Ovary (tissue), 9 donors: ENCODE measurements around the gene ABHD15. TPM values are rescaled to one million over a fixed set of nuclear protein-coding genes. Genes with fewer than 3 reads are reported as not detected.

Source experiments
- DNase-seq, 5 donors: peaks; one replicate each; pipeline ENCODE4 v3.0.0-alpha.2; 2019 to 2020
- H3K27ac ChIP-seq, 2 donors: fragments of 200-600 bp; one replicate each; pipeline versions ENCODE4 v1.5.1 to v1.8.0; 2019 to 2022
- H3K27me3 ChIP-seq: fragments of 200-600 bp; one replicate; pipeline ENCODE4 v1.8.0; 2022
- H3K36me3 ChIP-seq: fragments of 200-600 bp; sonication (generic); one replicate; pipeline ENCODE4 v1.5.1; 2019
- H3K4me1 ChIP-seq: one replicate; pipeline ENCODE4 v1.8.1; 2013; ENCODE audit warnings: mild to moderate bottlenecking, moderate library complexity; ENCODE audit not compliant: insufficient read depth
- H3K4me3 ChIP-seq: fragments of 200-600 bp; sonication (generic); one replicate; pipeline ENCODE4 v1.5.1; 2017
- H3K9me3 ChIP-seq, 2 donors: fragments of 200-600 bp in 1 of 2; sonication (generic) in 1 of 2; one replicate each; pipeline versions ENCODE4 v1.5.1 to v1.8.1; 2013 to 2019; ENCODE audit warnings: mild to moderate bottlenecking in 1 of 2, moderate library complexity in 1 of 2
- CTCF ChIP-seq, 3 donors: fragments of 450-650 bp in 2 of 3; fragments of 200-600 bp in 1 of 3; IDR thresholded peaks; one replicate each; pipeline versions ENCODE4 v1.5.1 to v1.8.0; 2016 to 2022; ENCODE audit warnings: antibody characterized with exemption in 3 of 3, mild to moderate bottlenecking in 1 of 3
- EP300 ChIP-seq: sonication (generic); formaldehyde crosslinking; IDR thresholded peaks from one replicate; pipeline ENCODE4 v1.6.1; 2017; ENCODE audit warnings: antibody characterized with exemption
- POLR2A ChIP-seq: fragments of 450-650 bp; IDR thresholded peaks from one replicate; pipeline ENCODE4 v1.6.1; 2017; ENCODE audit warnings: antibody characterized with exemption, mild to moderate bottlenecking, moderate library complexity
- WGBS, 3 donors: extraction: QIAGEN DNeasy Blood & Tissue Kit in 1 of 3; methylation state at CpG; one replicate each; pipeline versions ENCODE4 v1.1.5 to v1.1.7; 2013 to 2017; 5-methylcytosine and 5-hydroxymethylcytosine counted together
- intact Hi-C, 4 donors: fragments of 100-400 bp; cut with DNase I; formaldehyde crosslinking; loops; one replicate each; pipeline versions ENCODE4 v1.11.0 to v1.15.1; 2022 to 2023
- polyA plus RNA-seq, 2 donors: library from polyadenylated mRNA; stranded (reverse); fragments of 200-250 nt in 1 of 2; fragments of 350-450 nt in 1 of 2; fragmentation: Illumina TruSeq in 1 of 2; extraction: RNeasy Lipid Tissue Mini Kit (QIAGEN cat#74804) in 1 of 2; gene quantifications; one replicate each; pipeline ENCODE4 v1.2.3, GENCODE V29; 2013 to 2014
- total RNA-seq, 7 donors: library from RNA; depleted of rRNA in 2 of 7; stranded (reverse); fragments of >200 nt in 2 of 7; fragmentation: NEBNext Ultra II Directional in 3 of 7; extraction: Animal tissue kit (Norgen Biotek cat#: 25700) in 3 of 7; gene quantifications; one replicate each; pipeline versions ENCODE4 v1.1.0 to v1.2.4, GENCODE V29; 2016 to 2023
- donor health status: DM: no; HTN: no; CAD: no; lungs with moderate emphysema.
- donor health status: DM: no; HTN: no; CAD: no.
- donor health status: Bipolar disorder and iron deficiency.
- donor health status: DM: yes; HTN: yes; CAD: no.
- donor health status: DM: no; HTN: no; CAD: no.
- donor health status: DM: yes; HTN: yes; CAD: no.

ABHD15 gene
- total and polyA plus RNA-seq, 9 donors, result 3.0 to 8.7 (median 4.8) TPM

DNA sequence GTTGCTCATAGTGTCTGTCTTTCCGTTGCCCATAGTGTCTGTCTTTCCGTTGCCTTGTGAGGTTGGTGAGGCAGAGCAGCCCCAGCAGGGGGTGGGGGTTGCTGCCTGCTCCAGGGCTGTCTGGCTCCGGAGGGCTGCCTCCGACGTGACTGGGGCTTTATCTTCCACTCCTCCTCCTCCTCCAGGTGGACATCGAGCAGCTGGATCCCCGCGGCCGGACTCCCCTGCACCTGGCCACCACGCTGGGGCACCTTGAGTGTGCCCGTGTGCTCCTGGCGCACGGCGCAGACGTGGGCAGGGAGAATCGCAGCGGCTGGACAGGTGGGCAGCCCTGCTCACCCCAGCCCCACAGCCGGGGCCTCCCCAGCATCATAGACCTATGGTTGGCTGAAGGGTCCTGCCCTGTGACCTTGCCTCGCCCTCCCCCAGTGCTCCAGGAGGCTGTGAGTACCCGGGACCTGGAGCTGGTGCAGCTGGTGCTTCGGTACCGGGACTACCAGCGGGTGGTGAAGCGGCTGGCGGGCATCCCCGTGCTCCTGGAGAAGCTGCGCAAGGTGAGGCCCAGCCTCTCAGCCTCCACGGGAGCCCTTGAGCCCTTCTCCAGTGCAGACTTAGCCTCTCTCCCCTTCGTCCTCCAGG lies 40.8 kb upstream of the ABHD15 start:
- no peaks in the 10 kb centered on the region for H3K36me3 ChIP-seq
- 84 to 87% (median 87%) methylated on average over 29 of the region's 29 CpGs for WGBS, 3 donors
- no peak for DNase-seq
- H3K9me3 ChIP-seq, result no peaks in the 10 kb centered on the region
- no peaks in the 10 kb centered on the region for H3K4me1 ChIP-seq
- TF ChIP-seq EP300, result no peak
- no peak overlapping the region for H3K27ac ChIP-seq
- no peak overlapping the region for H3K4me3 ChIP-seq
- intact Hi-C loops, result no loop called here
- no peaks in the 10 kb centered on the region for H3K27me3 ChIP-seq

DNA sequence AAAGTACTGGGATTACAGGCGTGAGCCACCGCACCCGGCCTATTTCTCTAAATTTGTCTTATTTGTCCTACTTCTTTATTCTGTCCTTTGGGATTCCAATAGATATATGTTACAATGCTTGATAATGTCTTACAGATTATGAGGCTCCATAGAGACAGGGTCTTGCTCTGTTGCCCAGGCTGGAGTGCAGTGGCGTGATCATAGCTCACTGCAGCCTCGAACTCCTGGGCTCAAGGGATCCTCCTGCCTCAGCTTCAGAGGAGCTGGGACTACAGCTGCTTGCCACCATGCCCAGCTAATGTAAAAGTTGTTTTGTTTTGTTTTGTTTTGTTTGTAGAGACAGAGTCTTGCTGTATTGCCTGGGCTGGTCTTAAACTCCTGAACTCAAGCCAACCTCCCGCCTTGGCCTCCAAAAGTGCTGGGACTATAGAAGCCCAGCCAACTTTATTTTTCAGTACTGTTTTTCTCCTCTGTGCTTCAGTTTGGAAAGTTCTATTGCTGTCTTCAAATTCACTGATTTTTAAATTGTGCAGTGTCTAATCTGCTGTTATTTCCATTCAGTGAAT lies 36.4 kb upstream of the ABHD15 start:
- WGBS, 3 donors, result 82 to 86% (median 84%) methylated on average over 6 of the region's 6 CpGs
- no peak for TF ChIP-seq POLR2A
- no peak for TF ChIP-seq EP300
- TF ChIP-seq CTCF (IDR thresholded peaks at IDR 0.05), result no peak
- no peaks in the 10 kb centered on the region for H3K9me3 ChIP-seq
- H3K27ac ChIP-seq, result no peak overlapping the region
- H3K36me3 ChIP-seq, result no peaks in the 10 kb centered on the region
- intact Hi-C loops, result no loop called here
- H3K4me1 ChIP-seq, result no peaks in the 10 kb centered on the region
- no peak overlapping the region for H3K4me3 ChIP-seq
- H3K27me3 ChIP-seq, result no peaks in the 10 kb centered on the region
- no peak for DNase-seq

DNA sequence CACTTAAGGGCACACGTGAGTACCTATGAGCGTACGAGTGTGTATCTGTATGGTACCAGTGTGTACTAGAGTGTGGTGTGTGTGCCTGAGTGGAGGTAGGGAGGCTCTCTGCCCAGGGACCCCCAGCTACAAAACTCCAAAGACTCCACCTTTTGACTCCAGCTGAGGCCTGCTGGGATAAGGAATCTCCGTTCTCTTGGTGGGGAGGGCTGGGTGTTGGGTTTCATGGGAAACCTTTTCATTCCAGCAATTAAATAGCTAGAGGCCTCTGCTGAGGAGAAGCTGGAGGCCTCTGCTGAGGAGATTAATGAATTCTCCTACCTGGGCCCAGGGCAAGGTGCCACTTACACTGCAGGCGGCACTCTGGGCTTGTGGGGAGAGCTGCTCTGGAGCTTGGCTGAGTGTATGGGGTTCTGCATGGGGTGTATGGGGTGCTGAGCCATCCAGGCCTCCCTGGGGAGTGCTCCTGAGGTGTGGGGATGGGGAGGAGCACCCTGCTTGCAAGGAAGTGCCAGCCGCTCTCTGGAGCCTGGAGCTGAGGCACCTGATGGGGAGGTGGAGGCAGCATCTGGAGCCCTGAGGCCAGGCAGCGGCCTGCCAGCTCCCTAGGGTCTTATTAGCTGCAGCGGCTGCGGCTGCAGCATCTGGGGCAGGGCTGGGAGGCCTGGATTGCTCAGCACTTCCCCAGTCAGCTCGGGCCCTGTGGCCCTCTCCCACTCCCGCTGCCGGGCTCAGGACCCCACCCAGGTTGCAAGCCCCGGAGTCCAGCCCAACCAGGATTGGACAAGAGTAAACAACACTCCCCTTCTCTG lies 30.7 kb upstream of the ABHD15 start:
- peak in 2 of 5 donors; percentile 17 to 37 for DNase-seq
- no peaks in the 10 kb centered on the region for H3K36me3 ChIP-seq
- H3K9me3 ChIP-seq, result no peaks in the 10 kb centered on the region
- no peaks in the 10 kb centered on the region for H3K27me3 ChIP-seq
- 37 to 49% (median 47%) methylated on average over 12 to 13 of the region's 13 CpGs for WGBS, 3 donors
- intact Hi-C loops, result no loop called here
- H3K27ac ChIP-seq, result peak overlapping the region in 1 of 2 donors; percentile 5
- TF ChIP-seq CTCF (IDR thresholded peaks at IDR 0.05) (no peak), EP300 (no peak), POLR2A (no peak)
- no peak overlapping the region for H3K4me3 ChIP-seq
- peaks cover 24% of the 10 kb centered on the region for H3K4me1 ChIP-seq

DNA sequence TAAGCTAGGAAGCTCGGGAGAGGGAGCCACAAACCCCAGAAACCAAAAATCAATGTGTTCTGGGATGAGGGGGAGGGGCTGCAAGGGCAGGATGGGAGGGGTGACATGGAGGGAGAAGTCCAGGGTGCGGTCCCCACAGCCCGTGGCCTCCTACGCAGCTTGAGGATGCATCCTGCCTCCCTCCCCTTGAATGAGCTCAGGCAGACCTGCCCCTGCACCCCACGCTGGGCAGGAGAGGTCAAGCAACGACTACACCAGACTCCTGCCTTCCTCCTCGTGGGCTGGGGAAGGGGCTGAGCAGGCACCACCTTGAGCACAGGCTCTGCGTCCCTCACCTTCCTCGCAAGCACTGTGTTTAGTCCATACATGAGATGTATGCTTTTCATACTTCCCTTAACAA lies 30.0 kb upstream of the ABHD15 start:
- intact Hi-C loops, result no loop called here
- Histone ChIP-seq H3K4me3 (no peak overlapping the region), H3K9me3 (no peaks in the 10 kb centered on the region), H3K27ac (no peak overlapping the region), H3K27me3 (no peaks in the 10 kb centered on the region), H3K36me3 (no peaks in the 10 kb centered on the region), H3K4me1 (peaks cover 27% of the 10 kb centered on the region)
- DNase-seq, result peak in 2 of 5 donors; percentile 30 to 46
- TF ChIP-seq CTCF (IDR thresholded peaks at IDR 0.05), result no peak
- no peak for TF ChIP-seq POLR2A
- no peak for TF ChIP-seq EP300
- 46 to 49% (median 47%) methylated on average over 9 of the region's 9 CpGs for WGBS, 3 donors
